Activated T-cell treated with anti-CD3 and anti-CD28 coated beads for 4 hours (primary cell): Measurements from ENCODE around the gene ARFGAP1.

ENCODE experiments used
- DNase-seq: peaks from one replicate; pipeline ENCODE4 v3.0.0-alpha.2; 2020

The ARFGAP1 gene

GRCh38 chr20:63310265-63310991 is 37.8 kb downstream of the ARFGAP1 start:
- no peak for DNase-seq

- no peak for DNase-seq
These were observed 38.7 kb downstream of the ARFGAP1 start for GRCh38 chr20:63311186-63311832.

DNA sequence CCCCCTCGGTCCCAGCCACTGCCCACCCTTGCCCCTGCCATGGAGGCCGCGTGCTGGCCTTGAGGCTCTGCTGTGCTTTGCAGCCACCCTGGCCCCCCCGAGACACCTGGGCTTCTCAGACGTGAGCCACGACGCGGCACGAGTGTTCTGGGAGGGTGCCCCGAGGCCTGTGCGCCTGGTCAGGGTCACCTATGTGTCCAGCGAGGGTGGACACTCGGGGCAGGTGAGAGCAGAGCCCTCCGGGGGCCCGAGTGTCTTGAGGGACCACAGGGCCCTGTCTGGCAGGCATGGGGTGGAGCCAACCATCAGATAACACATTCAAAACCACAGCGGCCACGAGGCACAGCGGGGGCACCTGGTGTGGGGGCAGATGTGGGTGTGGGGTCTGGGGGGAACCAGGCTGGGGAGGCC is 39.2 kb downstream of the ARFGAP1 start:
- DNase-seq: no peak

DNA sequence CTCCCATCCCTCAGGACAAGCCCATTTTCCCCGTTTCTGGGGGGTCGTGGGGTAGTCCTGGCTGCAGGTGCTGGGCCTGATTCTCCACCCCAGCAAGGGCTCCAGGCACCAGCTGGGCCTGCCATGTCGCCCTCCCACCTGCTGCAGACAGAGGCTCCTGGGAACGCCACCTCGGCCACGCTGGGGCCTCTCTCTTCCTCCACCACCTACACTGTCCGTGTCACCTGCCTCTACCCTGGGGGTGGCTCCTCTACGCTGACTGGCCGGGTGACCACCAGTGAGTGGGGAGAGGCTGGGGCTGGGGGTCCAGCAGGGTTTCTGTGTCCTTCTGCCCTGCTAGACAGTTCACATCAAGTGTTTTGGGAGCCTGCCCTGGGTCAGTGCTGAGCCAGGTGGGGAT is 39.7 kb downstream of the ARFGAP1 start:
- no peak for DNase-seq

DNA sequence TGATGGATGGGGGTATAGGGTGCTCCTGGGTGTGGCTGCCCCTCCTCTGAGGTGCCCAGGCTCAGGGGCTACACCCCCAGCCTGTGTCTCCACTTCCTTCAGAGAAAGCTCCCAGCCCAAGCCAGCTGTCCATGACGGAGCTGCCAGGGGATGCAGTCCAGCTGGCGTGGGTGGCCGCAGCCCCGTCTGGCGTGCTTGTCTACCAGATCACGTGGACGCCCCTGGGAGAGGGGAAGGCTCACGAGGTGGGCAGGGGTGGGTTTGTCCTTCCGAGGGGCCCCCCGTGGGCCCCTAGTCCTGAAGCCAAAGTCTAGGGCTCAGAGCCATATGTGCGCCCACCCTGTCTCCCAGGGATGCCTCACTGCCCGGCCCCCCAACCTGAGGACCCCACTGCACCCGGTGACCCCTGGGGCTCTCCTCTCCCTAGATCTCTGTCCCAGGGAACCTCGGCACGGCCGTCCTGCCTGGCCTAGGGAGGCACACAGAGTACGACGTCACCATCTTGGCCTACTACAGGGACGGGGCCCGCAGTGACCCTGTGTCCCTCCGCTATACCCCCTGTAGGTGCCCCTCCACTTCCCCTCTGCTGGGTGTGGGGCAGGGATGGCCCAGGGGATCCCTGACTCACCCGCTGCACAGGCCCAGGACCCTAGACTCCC is 40.2 kb downstream of the ARFGAP1 start:
- DNase-seq: no peak

- DNase-seq: no peak
These were observed 40.9 kb downstream of the ARFGAP1 start for GRCh38 chr20:63313349-63314014.

DNA sequence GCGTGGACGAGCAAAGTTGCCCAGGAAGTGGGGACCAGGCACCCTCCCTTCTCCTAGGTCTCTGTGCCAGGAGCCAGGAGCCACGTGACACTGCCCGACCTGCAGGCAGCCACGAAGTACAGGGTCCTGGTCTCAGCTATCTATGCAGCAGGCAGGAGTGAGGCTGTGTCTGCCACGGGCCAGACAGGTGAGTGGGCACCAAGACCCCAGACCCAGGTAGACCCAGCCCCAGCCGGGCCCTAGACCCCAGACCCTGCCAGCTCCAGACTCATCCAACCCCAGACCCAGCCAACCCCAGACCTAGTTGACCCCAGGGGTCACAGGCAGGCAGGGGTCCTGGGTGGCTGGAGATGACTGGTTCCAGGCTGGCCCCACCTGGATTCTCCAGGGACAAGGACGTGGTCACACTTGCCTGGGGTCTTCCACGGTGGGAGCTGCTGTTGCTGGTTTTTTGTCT is 41.4 kb downstream of the ARFGAP1 start:
- no peak for DNase-seq

DNA sequence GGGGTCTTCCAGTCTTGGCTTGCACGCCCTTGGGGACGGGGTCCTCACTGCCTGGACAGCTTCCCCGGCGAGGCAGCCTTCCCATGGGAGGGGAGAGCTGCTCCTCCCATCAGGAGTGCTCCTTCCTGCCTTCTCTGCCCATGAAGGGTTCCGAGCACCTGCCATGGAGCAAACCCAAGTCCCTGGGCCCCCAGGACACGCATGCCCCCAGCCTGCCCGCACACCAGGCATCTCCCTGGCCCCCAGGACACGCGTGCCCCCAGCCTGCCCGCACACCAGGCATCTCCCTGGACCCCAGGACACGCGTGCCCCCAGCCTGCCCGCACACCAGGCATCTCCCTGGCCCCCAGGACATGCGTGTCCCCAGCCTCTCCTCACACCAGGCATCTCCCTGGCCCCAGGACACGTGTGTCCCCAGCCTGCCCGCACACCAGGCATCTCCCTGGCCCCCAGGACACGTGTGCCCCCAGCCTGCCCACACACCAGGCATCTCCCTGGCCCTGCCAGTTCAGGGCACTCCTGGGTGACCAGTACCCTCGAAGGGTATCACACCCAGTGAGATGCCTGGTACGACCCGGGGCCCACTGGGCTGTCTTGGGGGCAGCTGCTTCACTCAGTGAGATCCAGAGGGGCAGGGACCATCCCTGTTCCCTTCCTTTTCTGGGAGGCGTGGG is 42.1 kb downstream of the ARFGAP1 start:
- DNase-seq: no peak

DNA sequence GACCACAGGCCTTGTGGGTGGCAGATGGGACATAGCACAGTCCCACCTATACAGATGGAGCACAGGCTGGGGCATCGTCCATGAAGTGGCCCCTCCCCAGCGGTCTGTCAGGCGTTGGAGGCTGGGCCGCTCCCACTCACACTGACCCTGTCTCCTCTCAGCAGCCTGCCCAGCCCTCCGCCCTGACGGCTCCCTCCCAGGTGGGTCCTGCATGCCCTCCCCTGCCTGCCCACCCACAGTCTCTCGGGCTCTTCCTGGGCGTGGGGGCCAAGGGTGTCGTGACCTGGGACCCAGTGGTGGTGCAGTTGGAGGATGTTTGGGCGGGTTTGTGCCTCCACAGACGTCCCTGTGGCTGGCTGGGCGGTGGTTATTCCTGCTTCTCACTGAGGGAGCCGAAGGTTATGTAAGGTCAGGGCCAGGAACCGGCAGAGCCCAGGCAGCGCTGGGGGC is 42.7 kb downstream of the ARFGAP1 start:
- DNase-seq: no peak

DNA sequence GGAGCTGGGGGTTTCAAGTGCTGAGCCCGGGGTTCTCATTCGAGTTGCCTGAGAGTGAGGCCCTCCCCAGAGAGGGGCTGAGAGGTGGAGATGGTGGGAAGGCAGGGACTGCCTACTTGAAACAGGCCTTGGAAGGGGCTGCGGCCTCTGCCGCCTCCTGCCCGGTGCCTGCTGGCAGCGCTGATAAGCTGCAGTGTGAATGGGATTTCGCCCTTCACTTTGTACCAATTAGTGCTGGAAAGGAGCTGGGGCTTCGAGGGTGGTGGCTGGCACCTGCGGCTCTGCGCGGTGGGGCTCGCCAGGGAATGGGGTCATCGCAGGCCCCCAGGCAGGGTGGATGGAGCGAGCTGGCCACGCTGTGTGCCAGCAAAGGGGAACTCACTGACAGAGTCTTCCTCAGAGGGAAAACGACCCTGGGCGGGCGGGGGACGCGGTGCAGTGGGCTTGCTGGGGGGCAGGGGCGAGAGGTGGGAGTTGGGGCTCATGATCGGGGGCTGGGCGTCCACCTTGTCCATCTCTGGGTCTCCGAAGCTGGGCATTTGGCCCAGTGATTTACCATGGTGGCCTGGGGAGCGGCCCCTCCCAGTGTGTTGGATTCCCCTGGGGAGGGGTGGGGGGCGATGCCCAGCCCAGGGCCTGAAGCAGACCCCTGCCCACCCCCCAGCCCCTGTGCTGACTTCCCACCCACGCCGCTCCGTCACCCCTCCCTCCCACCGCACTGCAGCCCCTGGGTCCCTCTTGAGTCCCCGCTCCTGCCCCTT is 43.3 kb downstream of the ARFGAP1 start:
- DNase-seq: no peak

DNA sequence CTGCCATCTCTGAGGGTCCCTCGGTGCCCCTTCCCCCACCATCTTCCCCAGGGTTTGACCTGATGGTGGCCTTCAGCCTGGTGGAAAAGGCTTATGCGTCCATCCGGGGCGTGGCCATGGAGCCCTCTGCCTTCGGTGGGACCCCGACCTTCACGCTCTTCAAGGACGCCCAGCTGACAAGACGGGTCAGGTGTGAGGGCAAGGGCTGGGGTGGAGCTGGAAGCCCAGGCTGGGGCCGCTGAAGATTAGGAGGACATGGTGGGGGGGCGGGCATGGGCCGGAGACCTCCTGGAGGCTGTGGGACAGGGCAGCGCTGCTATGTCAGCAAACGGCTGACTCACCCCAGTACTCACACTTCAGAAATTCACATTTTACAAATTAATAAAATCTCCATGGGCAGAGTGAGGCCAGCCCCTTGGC is 43.9 kb downstream of the ARFGAP1 start:
- DNase-seq: no peak

GRCh38 chr20:63317061-63317460 is 44.4 kb downstream of the ARFGAP1 start:
- no peak for DNase-seq

- no peak for DNase-seq
These were observed 45.1 kb downstream of the ARFGAP1 start for GRCh38 chr20:63317601-63318291.

DNA sequence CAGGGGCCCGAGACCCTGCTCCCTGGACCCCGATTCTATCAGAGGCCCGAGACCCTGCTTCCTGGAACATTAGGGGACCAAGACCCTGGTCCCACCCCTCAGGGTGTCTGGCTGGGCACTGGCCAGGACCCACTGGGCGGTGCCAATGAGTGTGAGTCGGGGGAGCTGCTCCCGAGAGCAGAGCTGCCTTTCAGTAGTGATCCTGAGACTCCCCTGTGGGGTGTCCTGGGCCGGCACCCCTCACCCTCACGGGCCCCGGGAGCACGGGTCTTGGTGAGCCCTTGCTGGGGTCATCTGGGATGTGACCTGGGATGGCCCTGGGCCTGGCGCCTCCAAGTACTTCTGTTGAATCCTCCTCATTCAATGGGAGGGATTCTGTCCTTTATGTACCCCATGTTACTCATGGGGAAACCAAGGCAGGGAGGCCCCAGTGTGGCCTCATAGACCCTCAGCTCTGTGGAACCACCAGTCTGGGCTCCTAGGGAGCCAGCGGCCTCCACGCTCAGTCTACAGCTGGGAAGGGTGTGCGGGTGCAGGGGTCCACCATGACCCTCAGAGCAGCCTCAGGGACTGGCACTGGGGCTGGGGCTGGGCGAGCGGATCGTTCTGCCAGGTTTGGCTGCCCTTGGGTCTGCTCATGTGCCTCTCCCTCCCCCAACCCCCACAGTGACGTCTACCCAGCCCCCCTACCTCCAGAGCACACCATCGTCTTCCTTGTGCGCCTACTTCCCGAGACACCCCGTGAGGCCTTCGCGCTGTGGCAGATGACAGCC is 46.0 kb downstream of the ARFGAP1 start:
- DNase-seq: no peak

DNA sequence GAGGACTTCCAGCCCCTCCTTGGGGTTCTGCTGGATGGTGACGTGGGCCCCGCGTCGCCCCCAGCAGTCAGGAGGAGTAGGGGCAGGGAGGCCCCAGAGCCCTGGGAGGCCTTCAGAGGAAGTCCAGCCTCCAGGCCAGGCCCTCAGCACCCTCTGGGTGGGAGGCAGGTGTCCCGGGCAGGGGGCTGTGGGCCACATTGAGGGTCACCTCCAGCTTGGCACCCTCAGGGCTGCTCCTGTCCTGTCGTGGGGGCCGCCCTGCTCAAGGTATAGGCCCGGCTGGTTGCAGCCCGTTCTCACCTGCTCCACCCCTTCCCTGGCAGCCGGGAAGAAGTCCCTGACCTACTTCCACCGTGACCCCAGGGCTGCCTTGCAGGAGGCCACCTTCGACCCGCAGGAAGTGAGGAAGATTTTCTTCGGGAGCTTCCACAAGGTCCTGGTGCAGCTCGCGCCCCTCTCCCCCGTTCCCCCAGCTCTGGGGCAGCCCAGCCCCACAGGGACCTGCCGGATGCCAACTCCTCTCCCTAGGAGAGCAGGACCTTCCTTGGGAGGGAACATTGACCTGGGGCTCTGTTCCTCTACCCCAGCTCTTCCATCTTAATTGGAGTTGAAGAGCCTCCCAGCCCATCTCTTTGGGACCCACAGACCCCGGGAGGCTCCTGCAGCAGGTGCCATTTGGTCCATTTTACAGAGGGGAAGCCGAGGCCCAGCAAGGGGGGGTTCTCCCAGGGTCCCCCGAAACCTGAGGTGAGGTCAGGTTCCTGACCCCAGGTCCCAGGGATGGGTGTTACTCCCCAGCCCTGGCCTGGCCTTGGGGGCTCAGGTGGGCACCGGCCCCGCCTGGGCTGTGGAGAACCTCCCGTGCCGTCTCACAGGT is 46.8 kb downstream of the ARFGAP1 start:
- DNase-seq: no peak

- no peak for DNase-seq
These were observed 47.5 kb downstream of the ARFGAP1 start for GRCh38 chr20:63320041-63320511.

DNA sequence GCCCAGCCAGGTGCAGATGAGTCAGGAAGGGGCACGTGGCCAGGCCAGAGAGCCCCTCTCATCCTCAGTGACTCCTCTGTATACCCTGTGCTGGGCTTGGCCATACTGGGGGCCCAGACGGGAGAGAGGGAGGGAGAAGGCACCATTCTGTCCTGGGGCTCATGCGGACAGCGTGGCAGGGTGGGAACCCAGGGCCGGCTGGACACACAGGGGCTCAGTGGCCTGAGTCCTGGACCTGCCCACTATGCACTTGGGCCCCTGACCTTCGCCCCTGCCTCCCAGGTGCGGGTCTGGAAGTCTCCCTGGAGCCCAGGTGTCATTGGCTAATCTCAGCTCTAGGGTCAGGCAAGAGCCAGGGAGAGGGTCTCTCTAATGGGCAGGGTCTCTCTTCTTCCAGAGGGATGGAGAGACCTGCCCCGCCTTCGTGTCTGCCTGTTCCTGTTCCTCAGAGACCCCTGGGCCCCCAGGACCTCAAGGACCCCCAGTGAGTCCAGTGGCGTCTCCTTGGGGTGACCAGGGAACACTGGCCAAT is 48.1 kb downstream of the ARFGAP1 start:
- no peak for DNase-seq

DNA sequence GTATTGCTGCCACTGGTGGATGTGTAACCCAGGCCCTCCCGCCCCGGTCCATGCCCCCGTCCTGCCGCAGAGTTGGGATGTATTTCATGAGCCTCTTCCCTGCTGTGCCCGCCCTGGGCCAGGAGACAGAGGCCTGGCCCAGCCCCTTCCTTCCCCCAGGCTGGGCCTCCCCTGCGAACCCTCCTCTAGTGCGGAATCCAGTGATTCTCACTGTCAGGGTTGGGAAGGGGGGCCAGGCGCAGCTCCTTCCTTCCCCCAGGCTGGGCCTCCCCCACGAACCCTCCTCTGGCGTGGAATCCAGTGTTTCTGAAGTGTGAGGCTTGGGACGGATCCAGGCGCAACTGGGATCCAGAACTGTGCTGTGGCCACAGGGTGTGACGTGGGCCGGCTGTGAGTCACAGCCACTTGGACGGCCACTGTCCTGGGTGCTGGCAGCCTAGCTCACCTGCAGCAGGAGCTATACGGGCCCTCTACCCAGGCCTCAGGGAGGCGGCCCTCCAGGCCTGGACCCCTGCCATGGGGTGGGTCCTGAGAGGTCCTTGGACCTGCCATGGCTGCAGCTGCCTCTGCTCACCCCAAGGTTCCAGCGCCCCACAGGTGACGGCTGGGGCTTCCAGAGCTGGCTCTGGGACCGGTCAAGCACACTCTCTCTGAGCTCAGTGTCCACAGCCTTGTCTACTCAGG is 48.7 kb downstream of the ARFGAP1 start:
- no peak for DNase-seq
